NCI-H1105 treated with DMSO at 0.1 percent for 48 hours (cell line): ENCODE results near the gene UPB1.
A peak's percentile ranks its signal among the peaks of the same experiment; 100 is the strongest.
"Not testable (repeated sequence)": the region's sequence is repeated elsewhere in the genome, so short reads cannot be mapped to it uniquely, and the experiment has no call there.

Experiments
- DNase-seq: peaks from one replicate; lab custom pipeline; 2025; lab: John Stamatoyannopoulos, UW

UPB1 gene

DNA sequence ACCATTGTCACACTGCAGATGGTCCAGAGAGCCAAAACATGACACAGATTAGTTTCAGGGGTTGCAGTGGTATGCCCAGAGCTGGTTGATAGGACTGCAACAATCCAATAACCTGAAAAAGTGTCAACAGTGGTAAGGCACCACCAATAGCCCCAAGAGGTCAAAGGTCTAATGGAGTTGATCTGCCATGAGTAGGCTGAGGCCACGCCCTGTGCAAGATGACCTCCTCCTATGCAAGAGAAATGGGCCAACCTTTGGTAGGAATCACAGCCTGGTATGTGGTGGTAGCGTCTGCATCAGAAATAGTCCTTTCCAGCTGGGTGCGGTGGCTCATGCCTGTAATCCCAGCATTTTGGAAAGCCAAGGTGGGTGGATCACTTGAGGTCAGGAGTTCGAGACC, 40.2 kb downstream of the UPB1 start:
- DNase-seq = no peak

GRCh38 chr22:24536089-24536488, 41.0 kb downstream of the UPB1 start:
- no peak for DNase-seq

DNA sequence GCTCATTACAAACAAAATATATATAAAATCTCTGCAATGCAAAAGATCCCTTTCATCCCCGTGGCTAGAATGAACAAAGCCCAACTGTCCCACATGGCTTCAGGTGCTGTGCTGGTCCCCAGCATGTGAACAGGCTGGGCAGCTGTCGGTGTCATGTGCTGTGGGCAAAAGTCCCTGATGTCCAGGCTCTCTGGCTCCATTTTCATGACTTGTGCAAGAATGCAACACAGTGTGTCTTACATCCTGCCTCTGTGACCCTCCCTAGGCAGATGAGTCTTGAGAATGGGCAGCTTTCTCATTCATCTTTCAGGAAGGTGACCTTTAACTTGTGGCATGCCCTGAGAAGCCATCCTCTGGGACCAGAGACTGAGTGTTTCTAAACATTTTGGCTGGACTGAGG, 45.3 kb downstream of the UPB1 start:
- no peak for DNase-seq

- no peak for DNase-seq
Observed at GRCh38 chr22:24541681-24542515, 46.8 kb downstream of the UPB1 start.

GRCh38 chr22:24542641-24543040, 47.5 kb downstream of the UPB1 start:
- DNase-seq = no peak

DNA sequence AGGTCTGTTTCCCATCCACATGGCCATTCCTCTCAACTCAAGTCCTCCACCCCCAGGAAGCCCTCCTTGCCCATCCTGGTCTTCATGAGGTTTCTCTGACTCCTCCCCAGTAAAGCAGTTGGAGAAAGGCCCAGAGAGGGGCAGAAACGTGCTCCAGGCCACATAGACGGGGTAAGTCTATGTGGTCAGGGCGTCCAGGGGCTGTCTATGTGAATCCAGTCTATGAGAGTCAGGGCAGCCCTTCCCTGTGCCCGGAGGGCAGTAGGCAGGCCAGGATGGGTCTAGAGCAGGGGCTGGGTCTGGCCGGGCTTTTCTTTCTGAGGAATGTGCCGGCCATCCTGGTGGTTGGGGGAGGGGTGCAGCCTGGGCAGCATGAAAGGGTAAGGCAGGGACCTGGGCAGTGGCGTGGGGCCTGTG, 48.1 kb downstream of the UPB1 start:
- DNase-seq = no peak

DNA sequence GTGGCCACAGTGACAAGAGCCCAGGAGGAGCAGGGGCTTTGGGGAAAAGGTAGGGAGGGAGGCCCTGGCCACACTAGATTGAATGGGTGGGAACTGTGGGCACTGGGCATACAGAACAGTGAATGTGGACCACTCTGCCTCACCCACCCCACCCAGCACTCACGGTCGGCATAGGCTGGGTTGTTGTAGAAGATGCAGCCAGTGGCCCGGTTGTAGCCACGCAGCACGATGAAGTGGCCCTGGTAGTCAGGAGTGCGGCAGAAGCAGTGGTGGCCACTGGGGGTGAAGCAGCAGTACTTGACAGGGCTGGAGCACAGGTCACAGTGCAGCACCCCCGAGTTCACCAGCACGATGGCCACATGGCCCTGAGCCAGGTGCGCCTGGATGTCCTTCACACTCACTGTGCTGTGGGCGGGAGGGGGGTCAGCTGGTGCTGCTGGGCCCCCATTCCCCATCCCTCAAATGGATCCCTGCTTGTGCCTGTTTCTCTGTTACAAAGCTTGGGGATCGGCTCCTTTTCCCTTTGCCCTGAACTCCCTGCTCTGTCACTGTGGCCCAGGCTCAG, 48.6 kb downstream of the UPB1 start:
- no peak for DNase-seq

DNA sequence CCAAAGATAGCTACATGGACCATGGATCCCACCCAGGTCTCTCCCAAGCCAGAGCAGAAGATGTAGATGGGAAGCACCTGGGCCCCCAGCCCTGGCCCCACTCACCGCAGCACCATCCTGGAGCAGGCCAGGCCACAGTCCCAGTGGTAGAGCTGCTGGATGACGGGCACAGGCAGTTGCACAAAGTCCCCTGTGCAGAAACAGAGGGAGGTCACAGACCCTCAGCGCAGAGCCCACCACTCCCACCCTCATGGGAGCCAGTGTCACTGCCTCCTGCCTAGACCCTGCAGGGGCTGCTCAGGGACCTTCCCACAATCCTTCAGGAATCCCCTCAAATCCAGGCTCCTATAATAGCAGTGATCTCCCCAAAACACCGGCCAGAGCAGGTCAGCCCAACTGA, 53.7 kb downstream of the UPB1 start:
- no peak for DNase-seq

- DNase-seq = no peak
Observed at GRCh38 chr22:24550028-24550901, 55.1 kb downstream of the UPB1 start.

DNA sequence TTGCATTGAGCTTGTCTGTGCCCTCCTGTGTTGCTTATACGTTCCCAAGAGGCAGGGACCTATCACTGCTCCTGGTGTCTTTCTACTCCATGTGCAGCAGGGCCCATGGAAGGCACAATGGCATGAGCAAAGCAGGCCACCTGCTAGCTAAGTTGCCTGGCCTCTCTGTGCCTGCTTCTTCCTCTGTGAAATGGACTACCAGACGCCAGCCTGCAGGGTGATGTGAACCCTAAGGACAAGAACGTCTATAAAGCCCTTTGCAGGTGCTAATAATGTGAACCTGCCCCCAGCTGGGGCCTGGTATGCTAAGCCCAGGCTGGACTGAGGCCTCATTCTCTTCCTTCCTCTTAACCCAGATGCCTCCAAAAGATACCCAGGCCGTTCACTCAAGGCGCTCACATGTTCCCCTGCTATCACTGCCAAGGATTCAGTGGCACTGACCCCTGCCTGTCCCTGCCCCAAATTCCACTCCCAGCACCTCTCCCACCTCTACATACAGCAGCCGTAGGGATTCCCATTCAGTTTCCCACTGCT, 55.8 kb downstream of the UPB1 start:
- no peak for DNase-seq

GRCh38 chr22:24552503-24553286, 57.6 kb downstream of the UPB1 start:
- DNase-seq = not testable (repeated sequence)

- no peak for DNase-seq
Observed at GRCh38 chr22:24553597-24554312, 58.6 kb downstream of the UPB1 start.

DNA sequence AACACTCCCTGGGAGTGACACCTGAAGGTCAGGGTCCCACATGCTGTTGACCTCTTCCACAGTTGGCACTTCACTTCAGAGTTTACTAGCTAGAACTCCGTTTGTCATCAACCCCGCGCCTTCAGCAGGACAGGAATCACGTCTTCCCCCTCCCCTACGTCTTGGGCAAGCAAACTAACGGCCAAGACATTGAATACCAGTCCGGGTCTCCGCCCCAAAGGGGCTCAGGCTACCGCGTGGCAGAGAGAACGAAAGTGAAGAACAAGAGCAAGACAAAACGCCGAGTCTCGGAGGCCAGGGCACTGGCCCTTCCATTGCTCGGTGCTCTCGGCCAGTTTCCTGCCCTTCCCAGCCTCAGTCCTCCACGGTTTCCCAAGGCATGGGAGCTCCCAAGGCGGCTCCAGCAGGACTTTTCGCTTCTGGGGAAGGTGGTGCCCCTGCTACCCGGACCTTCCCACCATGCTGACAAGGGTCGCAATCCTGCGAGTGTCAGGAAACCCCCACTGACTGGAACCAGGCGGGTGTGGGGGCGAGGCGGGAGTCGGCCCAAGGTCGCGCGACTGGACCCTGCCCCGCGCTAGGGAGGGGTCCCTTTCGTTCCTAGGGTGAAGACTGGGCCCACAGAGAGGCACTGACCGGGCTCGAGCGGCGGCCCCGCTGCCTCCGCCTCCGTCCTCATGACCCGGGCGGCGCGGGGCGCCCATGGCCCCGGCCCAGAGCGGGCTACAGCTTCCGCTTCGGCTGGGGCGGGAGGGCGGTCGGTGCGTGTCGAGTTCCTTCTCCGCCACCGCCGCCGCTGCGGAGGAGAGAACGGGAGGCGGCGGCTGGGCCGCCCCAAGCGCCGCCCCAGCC, 59.4 kb downstream of the UPB1 start, which contains the start of gene GUCD1:
TSS of gene GUCD1 (minus strand) at position 826 of the 852 bp plus-strand sequence. CDS start at position 679, 147 bp downstream.
- no peak for DNase-seq

DNA sequence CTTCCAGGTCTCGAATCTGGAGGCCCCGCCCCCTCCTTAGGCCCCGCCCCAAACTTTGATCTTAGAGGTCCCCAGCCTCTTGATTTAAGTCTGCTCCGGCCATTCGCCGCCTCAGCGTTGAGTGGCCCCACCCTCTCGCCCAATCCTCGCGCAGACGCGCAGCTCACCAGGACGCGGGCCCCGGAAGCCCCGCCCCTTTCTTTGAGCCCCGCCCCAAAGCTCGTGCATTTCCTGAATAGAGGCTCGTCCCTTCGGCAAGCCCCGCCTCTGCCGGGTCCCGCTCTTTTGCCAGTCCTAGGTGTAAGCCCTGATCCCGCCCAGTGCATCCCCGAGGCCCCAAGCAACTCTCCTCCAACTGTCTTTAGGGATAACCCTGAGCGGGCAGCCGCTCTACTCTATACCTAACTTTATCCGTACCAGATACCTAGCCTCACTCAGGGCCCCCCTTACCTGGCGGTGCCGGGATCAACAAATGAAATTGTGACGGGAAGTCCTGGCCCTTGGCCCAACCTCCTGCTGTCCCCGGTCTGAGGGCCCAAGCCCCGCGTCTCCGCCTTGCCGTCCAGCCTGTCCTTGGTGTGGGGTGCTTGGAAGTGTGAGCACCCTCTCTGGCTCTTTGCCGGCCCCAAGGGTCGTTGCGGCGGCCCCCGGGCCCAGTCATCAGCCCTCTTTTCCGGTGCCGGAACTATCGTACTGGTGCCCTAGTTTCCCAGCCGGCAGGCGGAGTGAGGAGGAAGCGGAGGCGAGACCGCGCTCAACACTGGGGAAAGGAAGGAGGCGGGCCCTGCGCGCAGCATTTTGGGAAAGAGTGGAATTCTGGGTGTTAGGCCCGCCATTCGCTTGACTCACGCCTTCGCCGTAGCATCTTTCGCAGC, 60.3 kb downstream of the UPB1 start, which contains the start of gene SNRPD3:
TSS of gene SNRPD3 (plus strand) at position 835 of the 875 bp plus-strand sequence. CDS start 1,676 bp downstream, outside the sequence.
- DNase-seq = peak; percentile 95

- no peak for DNase-seq
Observed at GRCh38 chr22:24559471-24559870, 64.3 kb downstream of the UPB1 start.

DNA sequence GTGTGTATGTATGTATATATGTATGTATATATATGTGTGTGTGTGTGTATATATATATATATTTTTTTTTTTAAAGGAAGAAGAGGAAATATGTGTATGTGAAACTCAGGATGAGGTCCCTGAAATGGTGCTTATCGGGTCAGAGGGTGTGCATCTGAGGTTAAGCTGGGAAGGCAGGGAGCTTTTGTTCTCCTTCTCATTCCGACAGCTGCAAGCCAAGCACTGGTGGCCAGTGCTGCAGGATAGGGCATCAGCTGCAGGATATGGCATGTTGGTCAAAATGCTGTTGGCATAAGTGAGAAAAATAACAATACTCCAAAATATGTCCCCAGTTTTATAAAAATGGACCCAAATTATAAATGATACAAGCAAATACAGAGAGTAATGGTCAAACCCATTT, 68.1 kb downstream of the UPB1 start:
- no peak for DNase-seq

DNA sequence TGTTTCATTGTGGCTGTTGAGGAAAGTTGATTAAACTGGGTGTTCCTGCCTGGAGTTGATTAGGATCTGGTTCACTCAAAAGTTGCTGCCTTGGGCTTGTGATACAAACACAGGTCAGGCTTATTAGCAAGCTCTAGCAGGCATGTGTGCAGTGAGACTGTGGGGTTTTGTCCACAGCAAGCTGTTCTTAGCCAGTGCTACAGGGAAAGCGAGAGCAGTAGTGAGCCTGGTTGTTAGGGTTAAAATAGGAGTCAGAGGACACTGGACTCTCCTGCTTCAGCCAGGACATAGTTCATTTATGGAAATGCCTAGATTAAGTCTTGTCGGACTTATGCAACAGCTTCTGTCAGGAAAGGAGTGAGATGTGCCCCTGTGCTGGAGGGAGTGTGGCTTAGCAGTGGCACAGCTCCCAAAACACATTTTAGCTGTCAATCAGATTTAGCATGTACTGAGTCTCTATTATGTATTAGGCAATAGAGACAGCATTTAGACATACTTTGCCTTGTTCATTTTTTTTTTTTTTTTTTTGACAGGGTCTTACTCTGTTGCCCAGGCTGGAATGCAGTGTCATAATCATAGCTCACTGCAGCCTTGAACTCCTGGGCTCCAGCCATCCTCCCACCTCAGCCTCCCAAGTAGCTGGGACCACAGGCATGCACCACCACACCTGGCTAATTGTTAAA, 69.4 kb downstream of the UPB1 start:
- no peak for DNase-seq

GRCh38 chr22:24565077-24565476, 69.9 kb downstream of the UPB1 start:
- DNase-seq = no peak
